Activated CD4-positive, alpha-beta T cell treated with anti-CD3 and anti-CD28 coated beads for 24 hours (primary cell): ENCODE results near the gene ARHGAP4.

Experiments
- DNase-seq, 2 donors: peaks; one replicate each; pipeline ENCODE4 v3.0.0-alpha.2; 2020; ENCODE audit warnings: low read depth in 2 of 2

ARHGAP4 gene

GRCh38 chrX:153927672-153927921 lies 1.5 kb upstream of the ARHGAP4 start:
- no peak for DNase-seq

GRCh38 chrX:153926858-153927671 lies 1.0 kb upstream of the ARHGAP4 start:
- peak in 1 of 2 donors; percentile 52 for DNase-seq

- DNase-seq, result no peak
These were observed 441 bp upstream of the ARHGAP4 start for GRCh38 chrX:153926552-153926857.

GRCh38 chrX:153925387-153925738 lies 701 bp downstream of the ARHGAP4 start:
- no peak for DNase-seq

GRCh38 chrX:153924149-153924861 lies 1.8 kb downstream of the ARHGAP4 start:
- DNase-seq, result no peak

GRCh38 chrX:153922932-153923857 lies 2.9 kb downstream of the ARHGAP4 start:
- no peak for DNase-seq

GRCh38 chrX:153921511-153922446 lies 4.3 kb downstream of the ARHGAP4 start:
- DNase-seq, result no peak

GRCh38 chrX:153921070-153921469 lies 5.0 kb downstream of the ARHGAP4 start:
- DNase-seq, result no peak

- no peak for DNase-seq
These were observed 5.5 kb downstream of the ARHGAP4 start for GRCh38 chrX:153920546-153920945.

- no peak for DNase-seq
These were observed 6.8 kb downstream of the ARHGAP4 start for GRCh38 chrX:153919281-153919680.

- no peak for DNase-seq
These were observed 8.2 kb downstream of the ARHGAP4 start for GRCh38 chrX:153917869-153918268.

GRCh38 chrX:153913701-153914100 lies 12.4 kb downstream of the ARHGAP4 start:
- DNase-seq, result no peak

GRCh38 chrX:153913211-153913610 lies 12.9 kb downstream of the ARHGAP4 start:
- no peak for DNase-seq

GRCh38 chrX:153911798-153912197 lies 14.3 kb downstream of the ARHGAP4 start:
- DNase-seq, result no peak

- DNase-seq, result no peak
These were observed 15.6 kb downstream of the ARHGAP4 start for GRCh38 chrX:153910446-153910845.

- DNase-seq, result no peak
These were observed 16.1 kb downstream of the ARHGAP4 start for GRCh38 chrX:153909980-153910360.

- DNase-seq, result no peak
These were observed 16.8 kb downstream of the ARHGAP4 start for GRCh38 chrX:153909024-153909979.

GRCh38 chrX:153908219-153908860 lies 17.7 kb downstream of the ARHGAP4 start:
- DNase-seq, result no peak

GRCh38 chrX:153907456-153907855 lies 18.6 kb downstream of the ARHGAP4 start:
- DNase-seq, result no peak
